ENCODE data around the gene BPIFB1.
A peak's percentile ranks its signal among the peaks of the same experiment; 100 is the strongest.

Gene BPIFB1

GRCh38 chr20:33334111-33334510 is 51.1 kb downstream of the BPIFB1 start:
- H3K9ac ChIP-seq (ENCODE audit: low read length) = no peak overlapping the region
- peaks cover 39% of the 10 kb centered on the region for H3K27me3 ChIP-seq (ENCODE audit: low read depth, low read length)
- no peaks in the 10 kb centered on the region for H3K36me3 ChIP-seq (replicated peaks; ENCODE audit: low read depth, low read length)
- H3K9me3 ChIP-seq (ENCODE audit: insufficient read depth, low read length) = no peaks in the 10 kb centered on the region
- H3K4me3 ChIP-seq (ENCODE audit: low read length) = no peak overlapping the region
- no peaks in the 10 kb centered on the region for H3K79me2 ChIP-seq (ENCODE audit: low read length)
- no peak overlapping the region for H3K27ac ChIP-seq (ENCODE audit: low read length)
- H2AFZ ChIP-seq (ENCODE audit: low read depth, low read length) = no peak overlapping the region
- TF ChIP-seq EZH2phosphoT487 (IDR thresholded peaks at IDR 0.05; ENCODE audit: low read depth) = no peak
- no peak for TF ChIP-seq CTCF (IDR thresholded peaks at IDR 0.05; ENCODE audit: low read depth, low read length)
- no peaks in the 10 kb centered on the region; the same call in 1 of the 2 replicates for H4K20me1 ChIP-seq (ENCODE audit: insufficient read depth, low read length)
- H3K4me1 ChIP-seq (ENCODE audit: low read length) = peaks cover 16% of the 10 kb centered on the region
- no peak overlapping the region for H3K4me2 ChIP-seq (ENCODE audit: low read length)

GRCh38 chr20:33336375-33336774 is 53.4 kb downstream of the BPIFB1 start:
- no peak for TF ChIP-seq EZH2phosphoT487 (IDR thresholded peaks at IDR 0.05; ENCODE audit: low read depth)
- TF ChIP-seq CTCF (IDR thresholded peaks at IDR 0.05; ENCODE audit: low read depth, low read length) = no peak
- Histone ChIP-seq H3K27ac (ENCODE audit: low read length) (no peak overlapping the region), H3K27me3 (ENCODE audit: low read depth, low read length) (peaks cover 21% of the 10 kb centered on the region), H3K9ac (ENCODE audit: low read length) (no peak overlapping the region), H3K4me3 (ENCODE audit: low read length) (no peak overlapping the region), H3K36me3 (replicated peaks; ENCODE audit: low read depth, low read length) (no peaks in the 10 kb centered on the region), H2AFZ (ENCODE audit: low read depth, low read length) (no peak overlapping the region), H3K79me2 (ENCODE audit: low read length) (no peaks in the 10 kb centered on the region), H3K4me1 (ENCODE audit: low read length) (peaks cover 16% of the 10 kb centered on the region), H3K9me3 (ENCODE audit: insufficient read depth, low read length) (no peaks in the 10 kb centered on the region), H4K20me1 (ENCODE audit: insufficient read depth, low read length) (no peaks in the 10 kb centered on the region; the same call in 1 of the 2 replicates), H3K4me2 (ENCODE audit: low read length) (no peak overlapping the region)

GRCh38 chr20:33337119-33337518 is 54.1 kb downstream of the BPIFB1 start:
- no peaks in the 10 kb centered on the region for H3K9me3 ChIP-seq (ENCODE audit: insufficient read depth, low read length)
- no peaks in the 10 kb centered on the region for H3K36me3 ChIP-seq (replicated peaks; ENCODE audit: low read depth, low read length)
- TF ChIP-seq EZH2phosphoT487 (IDR thresholded peaks at IDR 0.05; ENCODE audit: low read depth) (no peak), CTCF (IDR thresholded peaks at IDR 0.05; ENCODE audit: low read depth, low read length) (peak; percentile 31)
- H3K27ac ChIP-seq (ENCODE audit: low read length) = no peak overlapping the region
- peaks cover 15% of the 10 kb centered on the region for H3K27me3 ChIP-seq (ENCODE audit: low read depth, low read length)
- H3K79me2 ChIP-seq (ENCODE audit: low read length) = no peaks in the 10 kb centered on the region
- peak overlapping the region; percentile 34 for H3K4me3 ChIP-seq (ENCODE audit: low read length)
- H2AFZ ChIP-seq (ENCODE audit: low read depth, low read length) = peak overlapping the region; percentile 15; the same call in 1 of the 2 replicates
- H3K4me2 ChIP-seq (ENCODE audit: low read length) = peak overlapping the region; percentile 63
- H3K4me1 ChIP-seq (ENCODE audit: low read length) = peaks cover 16% of the 10 kb centered on the region
- no peak overlapping the region for H3K9ac ChIP-seq (ENCODE audit: low read length)
- H4K20me1 ChIP-seq (ENCODE audit: insufficient read depth, low read length) = no peaks in the 10 kb centered on the region; the same call in 1 of the 2 replicates

GRCh38 chr20:33337531-33338165 is 54.6 kb downstream of the BPIFB1 start:
- H3K79me2 ChIP-seq (ENCODE audit: low read length) = no peaks in the 10 kb centered on the region
- H3K4me2 ChIP-seq (ENCODE audit: low read length) = peak overlapping the region; percentile 63
- peaks cover 10% of the 10 kb centered on the region for H3K27me3 ChIP-seq (ENCODE audit: low read depth, low read length)
- peak overlapping the region; percentile 34 for H3K4me3 ChIP-seq (ENCODE audit: low read length)
- H3K4me1 ChIP-seq (ENCODE audit: low read length) = peaks cover 16% of the 10 kb centered on the region
- no peak overlapping the region for H3K27ac ChIP-seq (ENCODE audit: low read length)
- peak overlapping the region; percentile 15 for H2AFZ ChIP-seq (ENCODE audit: low read depth, low read length)
- no peak for TF ChIP-seq CTCF (IDR thresholded peaks at IDR 0.05; ENCODE audit: low read depth, low read length)
- TF ChIP-seq EZH2phosphoT487 (IDR thresholded peaks at IDR 0.05; ENCODE audit: low read depth) = no peak
- H3K9ac ChIP-seq (ENCODE audit: low read length) = no peak overlapping the region
- H3K36me3 ChIP-seq (replicated peaks; ENCODE audit: low read depth, low read length) = no peaks in the 10 kb centered on the region
- no peaks in the 10 kb centered on the region for H3K9me3 ChIP-seq (ENCODE audit: insufficient read depth, low read length)
- no peaks in the 10 kb centered on the region; the same call in 1 of the 2 replicates for H4K20me1 ChIP-seq (ENCODE audit: insufficient read depth, low read length)

Data from OCI-LY3 (cell line).